Kidney tubule cell (primary cell): ENCODE results near the gene C16orf95.
"Not testable (repeated sequence)": the region's sequence is repeated elsewhere in the genome, so short reads cannot be mapped to it uniquely, and the experiment has no call there.

ENCODE experiments used
- DNase-seq: peaks from one replicate; pipeline ENCODE4 v3.0.0-alpha.2; 2018; ENCODE audit warnings: low spot score

The C16orf95 gene

GRCh38 chr16:87346517-87347060, 29.4 kb upstream of the C16orf95 start:
- no peak for DNase-seq

DNA sequence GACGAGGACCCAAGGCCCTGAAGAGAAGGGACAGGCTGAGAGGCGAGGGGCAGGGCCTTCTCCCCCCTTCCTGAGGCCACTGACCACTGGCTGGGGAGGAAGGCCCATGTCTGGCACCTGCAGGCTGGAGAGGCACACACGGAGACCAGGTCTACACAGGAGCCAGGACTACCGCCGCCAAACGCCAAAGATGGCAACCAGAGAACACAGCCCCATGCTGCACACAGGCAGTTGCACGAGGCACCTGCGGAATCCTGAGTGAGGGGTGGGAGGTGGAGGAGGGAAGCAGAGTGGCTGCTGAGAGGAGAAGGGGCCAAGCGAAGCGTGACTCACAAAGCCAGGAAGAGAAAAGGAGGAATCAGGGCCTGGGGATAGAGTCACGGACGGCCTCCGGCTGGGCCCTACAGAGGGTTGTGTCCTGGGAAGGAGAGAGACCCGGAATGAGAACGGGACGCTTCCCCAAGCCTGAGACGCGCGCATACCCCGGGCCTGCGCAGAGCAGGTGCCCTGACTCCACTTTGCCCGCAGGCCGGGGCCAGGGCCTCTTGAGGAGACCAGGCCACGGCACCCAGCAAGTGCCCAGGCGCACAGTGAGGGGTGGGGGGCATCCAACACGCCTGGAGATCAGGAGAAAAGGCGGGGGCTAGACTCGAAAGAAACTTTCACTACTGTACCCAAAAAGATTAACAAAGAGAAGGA, 28.7 kb upstream of the C16orf95 start:
- no peak for DNase-seq

DNA sequence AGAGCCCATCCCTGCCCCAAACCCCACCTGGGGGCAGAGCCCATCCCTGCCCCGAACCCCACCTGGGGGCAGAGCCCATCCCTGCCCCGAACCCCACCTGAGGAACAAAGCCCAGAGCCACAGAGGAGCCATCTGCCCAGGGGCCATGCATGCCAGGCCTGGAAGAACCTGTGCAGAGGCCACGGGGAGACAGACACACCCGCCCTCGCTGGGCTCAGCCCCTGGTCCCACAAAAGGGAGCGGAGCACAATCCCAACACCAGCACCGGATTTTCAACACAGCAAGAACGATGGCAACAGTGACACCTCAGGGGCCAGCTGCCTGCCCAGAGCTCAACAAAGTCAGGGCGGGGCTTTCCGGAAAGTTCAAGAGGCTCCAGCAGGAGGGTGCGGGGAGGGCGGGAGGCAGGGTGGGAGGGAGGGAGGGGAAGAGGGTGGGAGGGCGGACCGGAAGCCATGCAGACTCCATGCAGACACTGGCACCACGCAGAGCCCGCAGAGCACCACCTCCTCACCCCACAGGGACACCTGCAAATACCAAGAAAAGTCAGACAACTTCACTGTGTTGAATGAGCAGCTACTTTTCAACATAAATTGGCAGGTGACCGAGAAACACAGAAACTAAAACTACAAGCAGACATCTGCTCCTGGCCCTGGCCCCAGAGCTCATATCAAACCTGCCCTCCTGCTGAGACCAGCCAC, 27.9 kb upstream of the C16orf95 start:
- no peak for DNase-seq

GRCh38 chr16:87344165-87344930, 27.2 kb upstream of the C16orf95 start:
- no peak for DNase-seq

DNA sequence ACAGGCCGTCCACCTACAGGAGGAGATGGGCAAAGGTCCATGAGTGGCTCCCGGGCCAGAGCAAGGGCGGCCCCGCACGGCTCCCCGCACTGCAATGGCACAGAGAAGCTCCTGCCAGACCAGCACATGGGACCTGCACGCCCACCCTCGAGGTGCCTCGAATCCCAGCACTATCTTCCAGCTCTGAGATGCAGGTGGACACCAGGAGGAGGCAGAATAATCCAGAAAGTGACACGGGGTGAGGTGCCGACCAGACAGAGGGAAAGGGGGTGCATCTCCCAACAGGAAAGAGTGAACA, 26.5 kb upstream of the C16orf95 start:
- DNase-seq: no peak

DNA sequence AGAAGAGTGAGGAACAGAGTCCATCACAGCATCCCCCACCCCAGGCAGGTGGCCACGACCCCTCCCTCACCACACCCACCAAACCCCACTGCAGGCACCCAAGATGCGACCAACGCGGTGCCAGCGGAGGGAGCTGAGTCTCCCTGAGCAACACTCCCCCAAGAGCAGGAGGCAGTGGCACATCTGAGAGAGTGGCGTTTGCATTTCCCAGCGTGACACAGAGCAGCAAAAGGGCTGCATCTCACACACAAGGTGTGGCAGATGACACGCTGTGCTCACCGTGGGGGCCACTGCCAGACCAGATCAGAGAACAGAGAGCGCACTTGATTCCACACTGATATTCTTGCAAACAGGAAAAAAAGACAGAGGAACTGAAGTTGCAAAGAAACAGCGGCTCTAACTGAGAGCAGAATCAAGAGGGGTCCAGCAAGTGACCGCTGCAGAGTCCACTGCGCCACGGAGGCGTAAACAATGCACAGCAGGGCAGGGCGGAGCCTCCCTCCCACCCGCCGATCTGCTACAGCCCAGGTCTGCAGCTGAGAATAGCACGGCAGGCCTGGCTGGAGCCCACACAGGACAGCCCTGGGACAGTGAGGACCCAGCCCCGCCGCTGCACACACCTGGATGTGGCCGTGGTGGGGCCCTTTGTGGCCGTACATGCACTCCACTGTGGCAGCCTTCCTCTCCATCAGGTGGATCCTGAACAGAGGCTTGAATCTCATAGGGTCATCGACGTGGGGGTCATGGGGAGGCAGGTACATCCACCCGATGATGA, 26.0 kb upstream of the C16orf95 start:
- no peak for DNase-seq

- no peak for DNase-seq
Measured at GRCh38 chr16:87342504-87342903, 25.3 kb upstream of the C16orf95 start.

DNA sequence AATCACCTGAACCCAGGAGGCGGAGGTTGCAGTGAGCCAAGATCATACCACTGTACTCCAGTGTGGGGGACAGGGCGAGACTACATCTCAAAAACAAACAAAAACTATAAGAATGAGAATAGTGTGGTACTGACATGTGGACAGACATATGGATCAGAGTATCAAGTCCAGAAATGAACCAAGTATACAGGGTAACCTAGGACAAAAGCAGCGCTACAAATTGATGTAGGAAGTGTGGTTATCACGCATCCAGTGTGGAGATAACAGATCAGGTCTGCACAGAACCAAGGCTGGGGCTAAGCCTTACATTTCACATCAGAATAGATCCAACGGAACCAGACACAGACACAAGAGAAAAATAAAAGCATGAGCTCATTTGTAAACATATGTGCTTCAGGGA, 23.0 kb upstream of the C16orf95 start:
- DNase-seq: no peak

- not testable (repeated sequence) for DNase-seq
Measured at GRCh38 chr16:87339724-87340105, 22.5 kb upstream of the C16orf95 start.

DNA sequence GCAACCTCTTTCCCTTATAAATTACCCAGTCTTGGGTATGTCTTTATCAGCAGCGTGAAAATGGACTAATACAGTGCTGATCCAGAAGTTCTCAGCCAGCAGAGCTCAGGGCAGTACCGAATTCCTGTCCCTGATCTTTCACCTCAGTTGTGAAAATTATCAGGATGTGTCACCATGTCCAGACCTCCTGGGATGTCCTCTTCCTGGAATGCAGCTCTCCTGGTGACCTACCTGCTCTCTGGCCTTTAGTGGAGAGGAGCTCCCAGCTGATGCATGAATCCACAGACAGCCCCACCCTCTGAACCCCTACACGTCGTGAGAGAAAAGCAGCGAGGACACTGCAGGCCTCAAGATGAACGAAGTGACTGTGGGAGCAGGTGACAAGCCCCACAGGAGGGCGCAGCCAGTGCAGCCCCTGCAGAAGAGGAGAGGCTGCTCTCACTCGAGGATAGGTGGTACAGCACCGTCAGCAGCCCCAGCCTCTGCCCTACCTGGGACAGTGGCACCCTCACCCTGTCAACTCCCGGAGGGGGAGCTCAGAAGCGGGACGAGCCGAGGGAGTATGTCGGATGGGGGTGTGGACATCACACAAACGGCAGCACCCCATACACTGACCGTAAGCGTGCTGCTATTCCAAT, 22.0 kb upstream of the C16orf95 start:
- peak; percentile 22 for DNase-seq

GRCh38 chr16:87338155-87338765, 21.1 kb upstream of the C16orf95 start:
- DNase-seq: no peak

GRCh38 chr16:87337262-87337771, 20.1 kb upstream of the C16orf95 start:
- DNase-seq: no peak

DNA sequence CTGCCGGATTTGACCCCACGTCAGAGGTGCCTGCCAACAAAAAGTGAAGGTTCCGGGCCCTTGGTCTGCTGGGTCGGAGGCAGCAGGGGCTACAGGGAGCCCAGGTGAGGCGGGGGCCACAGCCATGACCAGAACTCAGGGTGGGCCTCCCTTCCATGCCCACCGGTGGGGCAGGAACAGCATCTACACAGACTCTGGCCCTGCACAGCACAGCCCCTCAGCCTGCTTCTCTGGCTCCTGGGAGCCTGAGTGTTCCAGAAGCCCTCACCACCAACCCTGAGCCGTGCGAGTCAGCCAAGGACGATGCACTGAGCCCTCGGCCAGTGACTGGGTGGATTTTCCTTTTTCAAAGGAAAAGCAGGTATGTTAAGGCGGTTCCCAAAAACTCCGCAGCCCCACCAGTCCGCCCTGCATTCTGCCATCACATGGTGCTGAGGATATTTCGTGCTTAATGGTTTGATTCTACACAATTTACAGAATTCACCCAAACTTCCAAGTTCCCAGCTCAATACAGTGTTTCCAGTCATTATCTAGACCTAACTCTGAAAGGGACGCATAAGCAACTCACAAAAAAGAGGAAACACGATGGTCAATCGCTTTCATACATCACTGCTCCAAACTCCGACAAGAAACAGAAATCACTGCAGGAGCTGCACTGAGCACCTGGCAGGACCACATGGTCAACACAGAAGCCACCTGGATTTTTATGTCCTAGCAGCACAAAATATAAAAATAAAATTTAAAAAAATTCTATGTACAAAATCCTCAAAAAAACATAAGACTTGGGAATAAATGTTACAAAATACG, 19.4 kb upstream of the C16orf95 start:
- DNase-seq: no peak

DNA sequence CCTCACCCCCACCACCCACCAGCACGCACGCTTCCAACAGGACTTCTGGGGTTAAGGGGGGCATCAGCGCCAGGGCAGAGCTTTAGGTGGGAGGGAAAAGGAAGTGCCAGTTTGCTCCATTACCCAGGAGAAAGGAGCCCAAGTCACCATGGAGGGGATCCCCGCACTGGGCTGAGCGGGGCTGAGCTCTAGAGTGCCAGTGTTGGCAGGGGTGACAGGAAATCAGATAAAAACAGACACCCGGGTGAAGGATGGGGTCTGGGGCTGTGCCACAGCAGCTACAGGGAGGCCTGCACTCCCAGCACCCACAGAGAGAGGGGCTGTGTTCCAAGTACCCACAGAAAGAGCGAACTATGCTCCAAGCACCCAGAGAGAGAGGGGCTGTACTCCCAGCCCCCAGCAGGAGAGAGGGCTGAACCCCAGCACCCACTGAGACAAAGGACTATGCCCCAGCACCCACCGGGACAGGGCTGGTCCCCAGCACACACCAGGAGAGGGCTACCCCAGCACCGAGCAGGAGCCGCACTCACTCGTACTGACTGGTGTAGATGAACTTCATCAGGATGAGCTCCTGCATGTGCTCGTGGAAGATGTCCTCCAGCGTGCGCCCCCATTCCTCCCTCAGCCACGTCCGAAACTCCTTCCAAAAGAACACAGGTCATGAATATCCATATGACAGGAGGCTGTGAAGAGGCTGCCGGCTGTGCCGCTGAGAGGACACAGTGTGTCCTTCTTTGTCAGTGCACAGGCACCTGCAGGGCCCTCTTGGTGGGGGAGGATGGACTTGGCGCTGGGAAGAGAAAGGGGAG, 18.6 kb upstream of the C16orf95 start:
- DNase-seq: no peak

DNA sequence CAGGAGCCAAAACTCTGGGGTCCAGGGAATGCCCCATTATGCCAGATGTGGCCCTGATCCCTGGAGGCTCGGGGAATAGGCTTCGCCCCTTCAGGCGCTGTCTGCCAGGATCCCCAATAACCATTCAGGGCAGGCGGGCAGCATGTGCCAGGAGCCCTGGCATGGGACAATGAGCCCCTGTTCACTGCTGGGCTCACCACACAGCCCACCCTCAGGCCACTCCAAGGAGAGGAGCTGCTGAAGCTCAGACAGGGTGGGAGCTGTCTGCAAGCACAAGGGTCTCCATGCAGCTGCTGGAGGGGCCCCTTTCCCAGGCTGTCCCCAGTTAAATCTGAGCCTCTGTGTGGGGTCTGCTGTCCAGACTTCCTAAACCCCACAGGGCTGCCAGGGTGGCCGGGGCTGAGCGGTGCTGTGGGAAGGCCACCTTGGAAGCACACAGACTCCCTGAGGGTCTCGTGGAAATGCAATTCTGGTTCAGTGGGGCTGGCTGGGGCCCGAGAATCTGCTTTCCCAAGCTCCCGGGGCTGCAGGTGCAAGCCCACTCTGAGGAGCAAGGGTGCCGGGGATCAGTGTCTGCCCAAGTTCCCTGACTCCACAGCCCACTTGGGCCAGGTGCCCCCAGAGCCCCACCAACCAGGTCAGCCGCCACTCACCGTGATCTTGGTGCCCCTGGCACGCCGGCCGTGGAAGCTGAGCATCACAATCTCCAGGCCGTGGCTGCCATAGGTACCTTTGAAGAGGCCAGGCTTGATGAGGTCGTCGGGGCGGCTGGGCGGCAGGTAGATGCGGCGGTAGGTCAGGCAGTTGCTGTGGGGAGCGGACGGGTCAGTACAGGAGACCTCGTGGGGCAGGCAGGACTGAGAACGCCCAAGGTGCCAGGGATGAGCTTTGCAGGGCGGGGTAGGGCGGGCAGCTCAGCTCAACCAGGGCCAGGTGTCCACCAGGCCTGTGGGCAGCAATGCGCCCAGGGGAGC, 17.7 kb upstream of the C16orf95 start:
- DNase-seq: no peak

GRCh38 chr16:87333581-87334331, 16.6 kb upstream of the C16orf95 start:
- no peak for DNase-seq

- DNase-seq: no peak
Measured at GRCh38 chr16:87333101-87333500, 15.9 kb upstream of the C16orf95 start.
